Muscle of back (tissue), 11 donors: ENCODE measurements around the gene FBXO9. TPM values are rescaled to one million over a fixed set of nuclear protein-coding genes. Genes with fewer than 3 reads are reported as not detected.

Experiments
- DNase-seq, 3 donors: peaks; one replicate each; pipeline versions ENCODE4 v3.0.0 to v3.0.0-alpha.2; 2013
- polyA plus RNA-seq, 10 donors: library from polyadenylated mRNA; unstranded; fragments of 120-200 nt; gene quantifications; one replicate each; pipeline ENCODE4 v1.2.1, GENCODE V29; 2013; ENCODE audit not compliant: insufficient read length in 10 of 10

FBXO9 gene
- polyA plus RNA-seq, 10 donors: 62.2 to 88.6 (median 68.8) TPM

DNA sequence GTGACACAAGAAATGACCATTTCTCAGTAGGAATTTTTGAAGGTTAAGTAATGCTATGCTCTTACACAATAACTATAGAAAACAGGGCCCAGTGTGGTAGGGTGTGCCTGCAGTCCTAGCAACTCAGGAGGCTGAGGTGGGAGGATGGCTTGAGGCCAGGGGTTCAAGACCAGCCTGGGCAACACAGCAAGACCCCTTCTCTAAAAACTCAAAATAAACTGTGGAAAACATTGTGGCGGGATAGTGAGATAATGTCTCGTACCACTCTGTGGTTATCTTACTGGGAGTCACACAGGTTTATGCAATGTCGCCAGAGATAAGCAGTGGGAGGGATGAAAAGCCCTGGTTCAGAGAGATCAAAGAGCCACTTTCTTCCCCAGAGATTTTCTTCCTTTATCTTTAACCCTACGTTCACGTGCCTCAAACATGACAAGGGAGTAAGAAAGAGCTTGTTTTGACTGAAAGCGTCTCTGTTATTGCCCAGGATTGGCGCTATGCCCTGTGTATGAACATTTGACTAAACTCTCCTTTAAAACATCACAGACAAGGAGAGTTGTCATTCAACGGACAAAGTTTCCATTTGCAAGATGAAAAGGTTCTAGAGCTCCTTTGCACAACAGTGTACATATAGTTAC, 69.5 kb downstream of the FBXO9 start:
- DNase-seq: no peak

DNA sequence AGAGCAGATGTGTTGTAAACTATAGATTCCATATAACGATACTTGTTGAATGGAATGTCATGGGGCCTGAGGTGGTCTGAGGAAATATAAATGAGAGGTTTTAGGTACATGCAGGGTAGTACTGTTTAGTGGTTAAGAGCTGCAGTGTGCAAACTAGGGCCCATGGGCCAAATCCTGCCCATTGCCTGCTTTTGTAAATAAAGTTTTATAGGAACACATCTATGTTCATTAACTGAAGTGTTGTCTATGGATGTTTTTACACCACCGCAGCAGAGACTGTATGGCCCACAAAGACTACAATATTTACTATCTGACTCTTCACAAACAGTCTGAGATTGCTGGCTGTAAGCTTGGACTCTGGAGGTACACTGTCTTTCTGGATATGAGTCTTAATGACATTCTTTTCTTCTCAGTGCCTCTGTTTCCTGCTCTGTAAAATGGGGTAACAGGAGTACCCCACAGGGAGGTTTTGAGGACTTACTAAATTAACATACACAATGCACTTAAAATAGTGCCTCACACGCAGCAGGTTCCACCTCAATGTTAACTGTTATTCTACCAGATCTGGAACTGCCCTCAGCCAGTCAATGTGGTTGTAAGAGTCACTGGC, 70.9 kb downstream of the FBXO9 start:
- no peak for DNase-seq

DNA sequence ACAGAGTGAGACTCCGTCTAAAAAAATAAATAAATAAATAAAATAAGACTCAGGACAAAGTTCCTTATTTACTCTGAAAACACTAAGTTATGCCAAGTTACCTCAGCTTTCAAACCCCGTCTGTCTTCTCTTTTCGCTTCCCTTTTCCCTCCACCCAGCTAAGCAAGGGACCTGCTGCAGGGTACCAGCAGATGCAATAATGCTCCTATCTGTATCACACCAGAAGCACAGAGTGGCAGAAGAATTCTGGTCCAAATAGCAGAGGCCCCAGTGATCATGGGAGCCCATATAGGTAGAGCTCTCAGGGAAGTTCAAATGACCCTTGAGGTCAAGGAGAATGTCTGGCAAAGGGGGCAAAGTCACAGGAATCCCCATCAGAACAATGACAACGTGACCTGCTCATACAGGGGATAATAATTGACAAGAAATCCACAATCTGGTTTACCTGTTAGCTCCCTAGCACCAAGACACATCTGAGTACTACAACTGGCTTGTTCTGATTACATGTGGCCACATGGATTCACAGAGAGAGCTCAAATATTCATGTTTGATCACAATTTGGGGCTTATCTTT, 74.7 kb downstream of the FBXO9 start:
- no peak for DNase-seq

DNA sequence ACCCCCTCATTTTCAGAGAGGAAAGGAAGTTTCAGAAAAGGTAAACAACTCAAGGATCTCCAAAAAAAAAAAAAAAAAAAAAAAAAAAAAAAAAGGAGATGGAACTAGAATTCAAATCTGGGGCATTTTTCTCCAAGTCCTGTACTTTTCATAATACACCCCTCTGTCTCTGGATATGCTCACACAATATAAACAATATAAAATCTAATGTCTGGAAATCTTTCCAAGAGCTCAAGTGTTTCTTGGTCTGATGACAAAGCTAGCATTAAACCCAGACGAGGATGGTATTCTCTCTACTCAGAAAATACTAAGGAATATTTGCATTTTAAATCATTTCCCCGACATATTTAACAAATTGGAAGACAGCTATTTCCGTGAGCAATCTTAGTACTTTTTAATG, 77.6 kb downstream of the FBXO9 start:
- DNase-seq: no peak

DNA sequence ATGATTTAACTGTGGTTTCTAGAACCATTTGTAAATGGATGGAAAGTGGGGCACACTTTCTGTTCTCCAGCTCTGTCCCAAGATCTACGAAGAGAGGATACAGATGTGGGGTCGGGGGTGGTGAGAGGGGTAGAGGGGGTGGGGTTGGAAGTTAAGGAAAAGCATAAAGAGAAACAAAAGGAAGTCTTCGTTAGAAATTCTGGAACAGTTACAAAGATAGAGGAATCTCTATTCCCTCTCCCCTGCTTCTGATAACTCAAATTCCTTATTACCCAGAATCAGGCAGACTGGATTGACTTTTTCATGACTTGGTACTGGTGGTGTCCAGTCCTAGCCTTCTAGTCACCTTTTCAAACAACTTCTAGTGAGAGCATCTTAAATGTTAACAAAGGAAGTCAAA, 78.5 kb downstream of the FBXO9 start:
- no peak for DNase-seq

DNA sequence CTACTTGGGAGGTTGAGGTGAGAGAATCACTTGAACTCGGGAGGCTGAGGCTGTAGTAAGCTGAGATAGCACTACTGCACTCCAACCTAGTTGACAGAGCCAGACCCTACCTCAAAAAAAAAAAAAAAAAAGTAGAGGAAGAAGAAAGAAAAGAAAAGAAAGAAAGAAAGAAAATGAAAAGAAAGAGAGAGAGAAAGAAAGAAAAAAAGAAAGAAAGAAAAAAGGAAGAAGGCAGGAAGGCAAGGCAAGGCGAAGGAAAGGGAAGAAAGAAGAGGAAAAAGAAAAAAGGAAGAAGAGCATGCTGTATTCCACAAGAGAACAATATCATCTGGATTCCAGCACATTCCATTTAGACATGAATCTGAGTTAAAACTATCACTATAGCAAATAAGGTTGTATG, 79.6 kb downstream of the FBXO9 start:
- DNase-seq: no peak

DNA sequence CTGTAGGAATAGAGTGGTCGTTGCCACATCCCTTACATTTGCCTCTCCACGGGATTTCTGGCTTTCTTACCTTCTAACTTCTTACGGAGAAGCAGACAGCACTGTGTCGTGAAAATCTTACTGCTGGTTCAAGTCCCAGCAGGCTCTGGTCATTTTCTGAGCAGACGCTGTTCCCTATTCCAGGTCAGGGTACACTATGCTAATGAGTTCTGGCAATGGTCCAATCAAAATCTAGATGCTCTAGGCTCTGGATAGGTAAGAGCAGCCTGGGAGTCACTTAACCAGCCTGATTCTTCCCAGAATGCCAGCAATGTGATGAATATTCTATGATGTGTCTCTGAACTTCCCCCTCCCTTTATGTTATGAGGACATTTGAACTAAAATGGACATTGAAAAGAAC, 83.5 kb downstream of the FBXO9 start, which contains the start of gene GCM1:
Gene GCM1 (minus strand): TSS at position 158 of the 400 bp plus-strand sequence. CDS start 3,209 bp downstream, outside the sequence.
- no peak for DNase-seq

Other genes with a start within 250 kb of the FBXO9 start
- not detected for gene GSTA5, start 224.6 kb upstream of the FBXO9 start, polyA plus RNA-seq
- gene GSTA3, start 155.7 kb upstream of the FBXO9 start, polyA plus RNA-seq: not detected
- 10 to 100 TPM; 45.4 to 66.8 (median 55.4) TPM for gene GSTA4, start 70.1 kb upstream of the FBXO9 start, polyA plus RNA-seq
- gene CILK1, start 3.6 kb upstream of the FBXO9 start, polyA plus RNA-seq: 10 to 100 TPM; 10.8 to 15.9 (median 12.9) TPM
- under 1 TPM in 1 of 10 donors, not detected in 9; 0.07 TPM for gene GCM1, start 83.4 kb downstream of the FBXO9 start, polyA plus RNA-seq